Measurements from ENCODE around the gene CACNG1. TPM values are rescaled to one million over a fixed set of nuclear protein-coding genes. Genes with fewer than 3 reads are reported as not detected.

The CACNG1 gene
- total RNA-seq, 3 donors from 2014 or later: not detected

DNA sequence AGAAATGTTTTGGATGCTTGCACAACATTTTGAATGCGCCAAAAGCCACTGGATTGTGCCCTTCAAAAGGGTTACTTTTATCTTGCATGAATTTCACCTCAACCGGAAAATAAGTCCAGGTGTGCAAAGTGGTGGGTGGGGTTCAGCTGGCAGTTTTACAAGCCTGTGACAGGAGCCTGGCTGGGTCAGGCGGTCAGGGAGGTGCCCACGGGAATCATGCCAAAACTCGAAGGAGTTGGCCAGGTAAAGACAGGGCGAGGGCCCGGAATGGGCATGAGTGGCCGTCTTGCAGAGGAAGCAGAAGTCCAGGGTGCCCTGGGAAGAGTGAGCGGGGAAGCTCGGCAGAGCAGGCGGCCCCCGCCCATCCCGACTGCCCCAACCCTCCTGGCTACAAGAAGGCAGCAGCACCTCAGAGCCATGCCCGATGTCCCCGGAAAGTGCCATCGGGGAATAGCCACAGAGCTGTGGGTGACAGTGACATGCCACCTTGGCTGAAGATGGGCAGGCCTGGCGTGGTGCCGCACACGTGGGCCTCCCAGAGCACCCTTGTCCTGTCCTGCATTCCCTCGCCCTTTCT is 19.1 kb upstream of the CACNG1 start:
- H3K27ac ChIP-seq: no peak overlapping the region
- DNase-seq (ENCODE audit: low spot score in 2 of 2): no peak
- no peak for TF ChIP-seq POLR2AphosphoS5 (IDR thresholded peaks at IDR 0.05)
- no peak for TF ChIP-seq POLR2A (IDR thresholded peaks at IDR 0.05)
- TF ChIP-seq, protein P1, sequence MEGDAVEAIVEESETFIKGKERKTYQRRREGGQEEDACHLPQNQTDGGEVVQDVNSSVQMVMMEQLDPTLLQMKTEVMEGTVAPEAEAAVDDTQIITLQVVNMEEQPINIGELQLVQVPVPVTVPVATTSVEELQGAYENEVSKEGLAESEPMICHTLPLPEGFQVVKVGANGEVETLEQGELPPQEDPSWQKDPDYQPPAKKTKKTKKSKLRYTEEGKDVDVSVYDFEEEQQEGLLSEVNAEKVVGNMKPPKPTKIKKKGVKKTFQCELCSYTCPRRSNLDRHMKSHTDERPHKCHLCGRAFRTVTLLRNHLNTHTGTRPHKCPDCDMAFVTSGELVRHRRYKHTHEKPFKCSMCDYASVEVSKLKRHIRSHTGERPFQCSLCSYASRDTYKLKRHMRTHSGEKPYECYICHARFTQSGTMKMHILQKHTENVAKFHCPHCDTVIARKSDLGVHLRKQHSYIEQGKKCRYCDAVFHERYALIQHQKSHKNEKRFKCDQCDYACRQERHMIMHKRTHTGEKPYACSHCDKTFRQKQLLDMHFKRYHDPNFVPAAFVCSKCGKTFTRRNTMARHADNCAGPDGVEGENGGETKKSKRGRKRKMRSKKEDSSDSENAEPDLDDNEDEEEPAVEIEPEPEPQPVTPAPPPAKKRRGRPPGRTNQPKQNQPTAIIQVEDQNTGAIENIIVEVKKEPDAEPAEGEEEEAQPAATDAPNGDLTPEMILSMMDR (IDR thresholded peaks at IDR 0.05): no peak
- H3K4me1 ChIP-seq: no peaks in the 10 kb centered on the region
- no peaks in the 10 kb centered on the region for H3K27me3 ChIP-seq
- H3K36me3 ChIP-seq: no peaks in the 10 kb centered on the region
- no peak overlapping the region for H3K4me3 ChIP-seq
- H3K9me3 ChIP-seq: no peaks in the 10 kb centered on the region
- intact Hi-C loops (cut with DNase I; ENCODE audit: low total_unique reads): no loop called here

DNA sequence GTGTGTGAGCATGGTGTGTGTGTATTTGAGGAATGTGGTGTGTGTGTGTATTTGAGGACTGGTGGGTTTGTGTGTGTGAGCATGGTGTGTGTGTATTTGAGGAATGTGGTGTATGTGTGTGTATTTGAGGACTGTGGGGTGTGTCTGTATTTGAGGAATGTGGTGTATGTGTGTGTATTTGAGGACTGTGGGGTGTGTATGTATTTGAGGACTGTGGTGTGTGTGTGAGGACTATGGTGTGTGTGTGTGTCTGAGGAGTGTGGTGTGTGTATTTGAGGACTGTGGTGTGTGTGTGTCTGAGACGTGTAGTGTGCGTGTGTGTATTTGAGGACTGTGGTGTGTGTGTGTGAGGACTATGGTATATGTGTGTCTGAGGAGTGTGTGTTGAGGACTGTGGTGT is 18.0 kb upstream of the CACNG1 start:
- Histone ChIP-seq H3K4me1 (no peaks in the 10 kb centered on the region), H3K4me3 (no peak overlapping the region), H3K27me3 (no peaks in the 10 kb centered on the region), H3K9me3 (no peaks in the 10 kb centered on the region), H3K36me3 (no peaks in the 10 kb centered on the region), H3K27ac (no peak overlapping the region)
- intact Hi-C loops (cut with DNase I; ENCODE audit: low total_unique reads): no loop called here
- DNase-seq (ENCODE audit: low spot score in 2 of 2): no peak
- TF ChIP-seq POLR2A (IDR thresholded peaks at IDR 0.05) (no peak), POLR2AphosphoS5 (IDR thresholded peaks at IDR 0.05) (no peak)
- TF ChIP-seq, protein P1 (IDR thresholded peaks at IDR 0.05): no peak

GRCh38 chr17:67027031-67027628 is 17.2 kb upstream of the CACNG1 start:
- no peak for DNase-seq (ENCODE audit: low spot score in 2 of 2)

DNA sequence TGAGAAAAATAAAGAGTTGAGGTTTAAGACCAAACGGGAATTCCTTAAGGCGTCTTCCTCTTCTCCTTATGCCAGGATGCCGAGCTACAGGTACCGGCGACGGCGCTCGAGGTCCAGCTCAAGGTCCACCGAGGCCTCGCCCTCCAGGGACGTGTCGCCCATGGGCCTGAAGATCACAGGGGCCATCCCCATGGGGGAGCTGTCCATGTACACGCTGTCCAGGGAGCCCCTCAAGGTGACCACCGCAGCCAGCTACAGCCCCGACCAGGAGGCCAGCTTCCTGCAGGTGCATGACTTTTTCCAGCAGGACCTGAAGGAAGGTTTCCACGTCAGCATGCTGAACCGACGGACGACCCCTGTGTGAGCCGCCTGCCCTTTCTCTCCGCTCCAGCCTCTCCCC is 13.7 kb upstream of the CACNG1 start:
- no peaks in the 10 kb centered on the region for H3K9me3 ChIP-seq
- H3K36me3 ChIP-seq: no peaks in the 10 kb centered on the region
- intact Hi-C loops (cut with DNase I; ENCODE audit: low total_unique reads): no loop called here
- TF ChIP-seq, protein P1 (IDR thresholded peaks at IDR 0.05): no peak
- TF ChIP-seq POLR2AphosphoS5 (IDR thresholded peaks at IDR 0.05) (no peak), POLR2A (IDR thresholded peaks at IDR 0.05) (no peak)
- no peaks in the 10 kb centered on the region for H3K27me3 ChIP-seq
- DNase-seq (ENCODE audit: low spot score in 2 of 2): no peak
- no peak overlapping the region for H3K27ac ChIP-seq
- no peaks in the 10 kb centered on the region for H3K4me1 ChIP-seq
- H3K4me3 ChIP-seq: no peak overlapping the region

More at GRCh38 chr17:67027031-67027628, 17.2 kb upstream of the CACNG1 start:
- TF ChIP-seq POLR2AphosphoS5 (IDR thresholded peaks at IDR 0.05) (no peak), POLR2A (IDR thresholded peaks at IDR 0.05) (no peak)
- TF ChIP-seq, protein P1 (IDR thresholded peaks at IDR 0.05): no peak
- Histone ChIP-seq H3K27me3 (no peaks in the 10 kb centered on the region), H3K4me1 (no peaks in the 10 kb centered on the region), H3K4me3 (no peak overlapping the region), H3K27ac (no peak overlapping the region), H3K36me3 (no peaks in the 10 kb centered on the region), H3K9me3 (no peaks in the 10 kb centered on the region)
- intact Hi-C loops (cut with DNase I; ENCODE audit: low total_unique reads): no loop called here

DNA sequence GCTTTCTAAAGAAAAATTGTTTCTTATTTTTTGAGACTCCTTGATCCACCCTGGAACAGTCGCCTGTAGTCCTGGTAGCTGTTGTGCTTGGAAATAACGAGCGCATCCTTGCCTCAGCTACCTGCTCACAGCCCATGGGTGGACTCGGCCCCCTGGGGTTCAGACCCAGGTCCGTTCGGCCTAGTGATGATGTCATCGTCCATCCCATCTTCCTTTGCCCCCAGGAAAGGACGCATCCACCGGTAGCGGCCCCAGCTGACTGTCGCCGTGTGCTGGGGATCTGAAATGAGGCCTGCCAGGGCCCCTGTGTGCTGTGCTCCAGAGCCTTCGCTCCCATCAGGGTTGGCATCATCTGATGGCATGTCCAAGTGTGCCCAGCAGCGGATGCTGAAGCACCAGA is 12.0 kb upstream of the CACNG1 start:
- no peak overlapping the region for H3K27ac ChIP-seq
- intact Hi-C loops (cut with DNase I; ENCODE audit: low total_unique reads): no loop called here
- H3K36me3 ChIP-seq: no peaks in the 10 kb centered on the region
- TF ChIP-seq, protein P1 (IDR thresholded peaks at IDR 0.05): no peak
- H3K27me3 ChIP-seq: no peaks in the 10 kb centered on the region
- DNase-seq (ENCODE audit: low spot score in 2 of 2): no peak
- no peak overlapping the region for H3K4me3 ChIP-seq
- H3K9me3 ChIP-seq: no peaks in the 10 kb centered on the region
- no peaks in the 10 kb centered on the region for H3K4me1 ChIP-seq
